Heart left ventricle (tissue), 16 donors: ENCODE data around the gene LAMC3. TPM values are rescaled to one million over a fixed set of nuclear protein-coding genes. Genes with fewer than 3 reads are reported as not detected.

Experiments
- ATAC-seq, 4 donors: fragments of 200-7000 bp; cut with Tn5 transposase; one replicate each; pipeline ENCODE4 v1.9.1; 2020 to 2022; ENCODE audit warnings: moderate library complexity in 4 of 4, mild to moderate bottlenecking in 3 of 4, moderate number of reproducible peaks in 1 of 4
- DNase-seq, 5 donors: peaks; one replicate each; pipeline ENCODE4 v3.0.0-alpha.2; 2020
- H3K27ac ChIP-seq, 12 donors: fragments of 200-600 bp; sonication (generic) in 4 of 12; one replicate each; pipeline versions ENCODE4 v1.5.0 to v1.8.0; 2016 to 2022; ENCODE audit warnings: mild to moderate bottlenecking in 2 of 12
- H3K27me3 ChIP-seq, 9 donors: fragments of 200-600 bp; sonication (generic) in 2 of 9; one replicate each; pipeline versions ENCODE4 v1.5.1 to v1.8.0; 2016 to 2022; ENCODE audit warnings: mild to moderate bottlenecking in 3 of 9
- H3K36me3 ChIP-seq, 9 donors: fragments of 200-600 bp; sonication (generic) in 2 of 9; one replicate each; pipeline versions ENCODE4 v1.5.0 to v1.8.0; 2018 to 2022; ENCODE audit warnings: mild to moderate bottlenecking in 2 of 9
- H3K4me1 ChIP-seq, 12 donors: fragments of 200-600 bp; sonication (generic) in 4 of 12; one replicate each; pipeline versions ENCODE4 v1.5.0 to v1.8.0; 2016 to 2022; ENCODE audit warnings: mild to moderate bottlenecking in 3 of 12
- H3K4me3 ChIP-seq, 12 donors: fragments of 200-600 bp; sonication (generic) in 4 of 12; one replicate each; pipeline versions ENCODE4 v1.5.0 to v1.8.0; 2017 to 2022; ENCODE audit warnings: mild to moderate bottlenecking in 9 of 12, moderate library complexity in 4 of 12
- H3K9me3 ChIP-seq, 12 donors: fragments of 200-600 bp; sonication (generic) in 4 of 12; one replicate each; pipeline versions ENCODE4 v1.5.0 to v1.8.0; 2016 to 2022; ENCODE audit warnings: mild to moderate bottlenecking in 1 of 12
- CTCF ChIP-seq, 12 donors: fragments of 200-600 bp; sonication (generic) in 4 of 12; IDR thresholded peaks; one replicate each; pipeline versions ENCODE4 v1.5.0 to v1.8.0; 2018 to 2022; ENCODE audit warnings: antibody characterized with exemption in 12 of 12, mild to moderate bottlenecking in 5 of 12
- POLR2A ChIP-seq, 2 donors: fragments of 450-650 bp; IDR thresholded peaks; one replicate each; pipeline ENCODE4 v1.6.1; 2017; ENCODE audit warnings: antibody characterized with exemption in 2 of 2, mild to moderate bottlenecking in 2 of 2, moderate library complexity in 2 of 2
- WGBS, 4 donors: extraction: QIAGEN DNeasy Blood & Tissue Kit in 2 of 4; methylation state at CpG; one replicate each; pipeline versions ENCODE4 v1.1.5 to v1.1.7; 2013 to 2018; 5-methylcytosine and 5-hydroxymethylcytosine counted together
- intact Hi-C, 10 donors: fragments of 100-400 bp; cut with DNase I; formaldehyde crosslinking; loops; one replicate each; pipeline versions ENCODE4 v1.11.1 to v1.14.2; 2022
- polyA plus RNA-seq, 2 donors: library from polyadenylated mRNA; stranded (reverse); fragments of 200-250 nt; gene quantifications; one replicate each; pipeline ENCODE4 v1.2.3, GENCODE V29; 2013
- total RNA-seq, 9 donors: library from RNA; depleted of rRNA in 2 of 9; stranded (reverse); fragments of >200 nt in 2 of 9; fragmentation: NEBNext Ultra II Directional in 3 of 9; extraction: Animal tissue kit (Norgen Biotek cat#: 25700) in 3 of 9; gene quantifications; one replicate each; pipeline versions ENCODE4 v1.1.0 to v1.2.4, GENCODE V29; 2016 to 2023
- donor health status: ischemic (EF 13 %, LVEDD 7.1; RV severe dilation, severe dysfunction).
- donor health status: healthy with polysubstance abuse.
- donor health status: DM: no; HTN: yes; CAD: no.
- donor health status: DM: no; HTN: no; CAD: no.
- donor health status: ischemic (EF 25% LVEDD 6.9; RV normal size, moderate dysfunction).
- donor health status: ischemic (EF 25% LVEDD 5.7; RV mildly dilated, moderate dysfunction).
- donor health status: healthy.
- donor health status: DM: yes; HTN: yes; CAD: no.
- donor health status: ischemic (EF 35%, LVEDD 5.7; RV mildly dilated, moderate dysfunction).
- donor health status: nonischemic (EF 11% LVEDD 7.7; RV severe dilation, severe dysfunction).
- donor health status: DM: yes; HTN: yes; CAD: no.
- donor health status: PGD.
- donor health status: ischemic (EF 29% LVEDD 5.4; RV normal size, mild dysfunction).
- donor health status: nonischemic (EF 23%, LVEDD 6.1; RV moderate dilation, normal function).

LAMC3 gene
- total and polyA plus RNA-seq, 11 donors: 0.11 to 1.8 (median 0.67) TPM

DNA sequence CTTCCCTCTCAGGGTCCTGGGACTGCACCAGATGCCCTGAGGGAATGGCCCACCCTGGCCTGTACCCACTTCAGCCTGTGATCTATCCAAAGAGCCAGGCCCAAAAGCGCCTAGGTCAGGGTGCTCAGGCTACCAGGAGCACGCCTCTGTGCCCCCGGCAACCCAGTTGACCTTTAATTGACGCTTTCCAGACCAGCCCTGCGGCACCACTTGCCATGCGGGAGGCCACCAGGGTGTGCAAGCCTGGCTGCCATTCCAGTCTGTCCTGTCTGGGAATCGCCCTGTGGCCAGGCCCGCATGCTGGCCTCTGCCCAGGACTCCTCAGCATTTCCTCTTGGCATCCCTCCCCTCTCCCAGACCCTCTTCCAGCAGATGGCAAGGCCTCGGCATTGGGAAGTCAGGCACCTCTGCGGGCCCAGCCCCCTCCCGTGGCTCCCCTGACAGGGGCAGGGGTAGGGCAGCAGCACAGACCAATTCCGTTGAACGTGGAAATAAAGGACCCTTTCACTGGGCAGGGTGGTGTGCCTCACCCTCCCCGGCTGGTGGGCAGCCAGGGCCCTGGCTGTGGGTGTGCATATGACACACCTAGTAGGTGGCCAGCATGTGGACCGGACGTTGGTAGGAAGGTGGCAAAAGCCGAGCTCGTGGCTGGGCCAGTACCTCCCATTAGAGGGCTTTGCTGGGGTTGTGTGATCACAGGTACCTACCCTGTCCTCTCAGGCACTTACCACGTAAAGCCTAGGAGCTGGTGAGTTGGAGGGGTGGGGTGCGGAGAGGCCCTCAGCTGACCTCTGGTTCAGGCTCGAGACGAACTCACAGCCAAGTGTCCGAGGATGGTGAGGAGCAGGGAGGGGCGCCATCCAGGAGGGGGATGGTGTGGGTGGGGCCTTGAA, 83.8 kb downstream of the LAMC3 start:
- WGBS, 4 donors: 80 to 85% (median 82%) methylated on average over 15 to 24 of the region's 24 CpGs
- ATAC-seq (no peak), DNase-seq (no peak)
- Histone ChIP-seq H3K4me1 (peaks cover 0 to 22% (median 12%) of the 10 kb centered on the region in 12 donors), H3K4me3 (no peak overlapping the region), H3K27me3 (peaks cover 0 to 42% (median 10%) of the 10 kb centered on the region in 9 donors), H3K9me3 (no peaks in the 10 kb centered on the region), H3K36me3 (no peaks in the 10 kb centered on the region), H3K27ac (no peak overlapping the region)
- no peak for TF ChIP-seq POLR2A (IDR thresholded peaks at IDR 0.05)
- TF ChIP-seq CTCF (IDR thresholded peaks at IDR 0.05): no peak
- intact Hi-C loops: no loop called here

GRCh38 chr9:131094015-131094414, 85.0 kb downstream of the LAMC3 start:
- no peaks in the 10 kb centered on the region for H3K36me3 ChIP-seq
- no peak for DNase-seq
- TF ChIP-seq CTCF (IDR thresholded peaks at IDR 0.05): no peak
- no peak for TF ChIP-seq POLR2A (IDR thresholded peaks at IDR 0.05)
- no peak overlapping the region for H3K27ac ChIP-seq
- no peaks in the 10 kb centered on the region for H3K9me3 ChIP-seq
- peaks cover 0 to 42% (median 10%) of the 10 kb centered on the region in 9 donors for H3K27me3 ChIP-seq
- no peak for ATAC-seq
- H3K4me1 ChIP-seq: peaks cover 0 to 32% (median 18%) of the 10 kb centered on the region in 12 donors
- intact Hi-C loops: no loop called here
- 83 to 96% (median 89%) methylated on average over 5 of the region's 5 CpGs for WGBS, 4 donors
- H3K4me3 ChIP-seq: no peak overlapping the region

DNA sequence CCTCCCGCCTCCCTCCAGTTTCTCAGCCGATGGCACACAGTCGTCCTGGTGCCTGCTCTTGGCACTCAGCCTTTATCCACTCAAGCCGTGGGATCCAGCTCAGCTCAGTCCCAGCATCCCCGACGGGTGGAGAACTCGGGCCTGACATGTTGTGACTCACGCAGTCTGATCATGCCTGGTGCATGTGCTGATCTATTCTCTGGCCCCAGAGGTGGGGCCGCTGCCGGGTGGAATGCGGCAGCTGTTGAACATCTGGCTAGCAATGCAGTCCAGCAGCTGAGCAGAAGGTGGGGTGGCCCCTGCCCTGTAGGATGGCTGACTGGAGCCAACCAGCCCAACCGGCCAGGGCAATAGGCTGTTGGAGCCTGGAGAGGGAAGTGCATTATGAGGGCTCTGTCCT, 85.6 kb downstream of the LAMC3 start:
- ATAC-seq (peak; percentile 11 to 73 (median 60)), DNase-seq (peak in 3 of 5 donors; percentile 67 to 84 (median 77))
- WGBS, 4 donors: 52 to 67% (median 54%) methylated on average over 7 to 12 of the region's 12 CpGs
- H3K9me3 ChIP-seq: no peaks in the 10 kb centered on the region
- intact Hi-C loops: loop anchor here in 2 of 10 donors (5.0 kb wide), 1 partner anchor 37 kb away; no protein-coding TSS in a partner anchor
- H3K4me1 ChIP-seq: peaks cover 0 to 36% (median 22%) of the 10 kb centered on the region in 12 donors
- H3K36me3 ChIP-seq: no peaks in the 10 kb centered on the region
- peaks cover 0 to 42% (median 10%) of the 10 kb centered on the region in 9 donors for H3K27me3 ChIP-seq
- H3K27ac ChIP-seq: peak overlapping the region in 1 of 12 donors; percentile 88
- peak in 1 of 2 donors; percentile 12 for TF ChIP-seq POLR2A (IDR thresholded peaks at IDR 0.05)
- TF ChIP-seq CTCF (IDR thresholded peaks at IDR 0.05): no peak
- H3K4me3 ChIP-seq: no peak overlapping the region

GRCh38 chr9:131095666-131096268, 86.8 kb downstream of the LAMC3 start:
- TF ChIP-seq POLR2A (IDR thresholded peaks at IDR 0.05) (no peak), CTCF (IDR thresholded peaks at IDR 0.05) (peak in 1 of 12 donors; percentile 9)
- Histone ChIP-seq H3K9me3 (no peaks in the 10 kb centered on the region), H3K4me1 (peaks cover 0 to 46% (median 22%) of the 10 kb centered on the region in 12 donors), H3K27me3 (peaks cover 0 to 42% (median 10%) of the 10 kb centered on the region in 9 donors), H3K4me3 (peak overlapping the region; percentile 60 to 89 (median 69)), H3K36me3 (no peaks in the 10 kb centered on the region), H3K27ac (peak overlapping the region in 8 of 12 donors; percentile 24 to 88 (median 81))
- intact Hi-C loops: loop anchor here in 2 of 10 donors (5.0 kb wide), 1 partner anchor 38 kb away; no protein-coding TSS in a partner anchor
- WGBS, 4 donors: 31 to 37% (median 35%) methylated on average over 15 to 16 of the region's 16 CpGs
- DNase-seq: no peak
- no peak for ATAC-seq
